Measurements from ENCODE around the gene LTF.
"Not testable (repeated sequence)": the region's sequence is repeated elsewhere in the genome, so short reads cannot be mapped to it uniquely, and the experiment has no call there.

Gene LTF

GRCh38 chr3:46429250-46429649 is 35.5 kb downstream of the LTF start:
- H3K27me3 ChIP-seq (ENCODE audit: control insufficient read depth, insufficient read depth, low read length) = peaks cover 7% of the 10 kb centered on the region
- H3K9ac ChIP-seq (ENCODE audit: low read depth, low read length) = no peak overlapping the region
- H3K9me3 ChIP-seq (replicated peaks; ENCODE audit: low read length) = no peaks in the 10 kb centered on the region
- no peak overlapping the region for H3K4me2 ChIP-seq (ENCODE audit: low read length)
- no peaks in the 10 kb centered on the region for H3K4me1 ChIP-seq (ENCODE audit: control insufficient read depth, insufficient read depth, low read length)
- no peak overlapping the region for H3K4me3 ChIP-seq (ENCODE audit: low read length)
- H3K36me3 ChIP-seq (ENCODE audit: insufficient read depth, low read length) = no peaks in the 10 kb centered on the region

GRCh38 chr3:46427916-46428833 is 36.5 kb downstream of the LTF start:
- H3K9me3 ChIP-seq (replicated peaks; ENCODE audit: low read length) = no peaks in the 10 kb centered on the region
- no peaks in the 10 kb centered on the region for H3K36me3 ChIP-seq (ENCODE audit: insufficient read depth, low read length)
- no peak overlapping the region for H3K4me2 ChIP-seq (ENCODE audit: low read length)
- H3K27me3 ChIP-seq (ENCODE audit: control insufficient read depth, insufficient read depth, low read length) = peaks cover 3% of the 10 kb centered on the region
- no peak overlapping the region for H3K9ac ChIP-seq (ENCODE audit: low read depth, low read length)
- H3K4me1 ChIP-seq (ENCODE audit: control insufficient read depth, insufficient read depth, low read length) = no peaks in the 10 kb centered on the region
- H3K4me3 ChIP-seq (ENCODE audit: low read length) = no peak overlapping the region

GRCh38 chr3:46427404-46427803 is 37.3 kb downstream of the LTF start:
- H3K36me3 ChIP-seq (ENCODE audit: insufficient read depth, low read length); H3K27me3 ChIP-seq (ENCODE audit: control insufficient read depth, insufficient read depth, low read length); H3K9me3 ChIP-seq (replicated peaks; ENCODE audit: low read length); H3K9ac ChIP-seq (ENCODE audit: low read depth, low read length); H3K4me1 ChIP-seq (ENCODE audit: control insufficient read depth, insufficient read depth, low read length); H3K4me2 ChIP-seq (ENCODE audit: low read length); H3K4me3 ChIP-seq (ENCODE audit: low read length): not testable (repeated sequence)

GRCh38 chr3:46426476-46426875 is 38.2 kb downstream of the LTF start:
- H3K9ac ChIP-seq (ENCODE audit: low read depth, low read length); H3K9me3 ChIP-seq (replicated peaks; ENCODE audit: low read length); H3K4me2 ChIP-seq (ENCODE audit: low read length); H3K4me1 ChIP-seq (ENCODE audit: control insufficient read depth, insufficient read depth, low read length); H3K36me3 ChIP-seq (ENCODE audit: insufficient read depth, low read length); H3K4me3 ChIP-seq (ENCODE audit: low read length); H3K27me3 ChIP-seq (ENCODE audit: control insufficient read depth, insufficient read depth, low read length): not testable (repeated sequence)

- no peak overlapping the region for H3K4me3 ChIP-seq (ENCODE audit: low read length)
- H3K4me2 ChIP-seq (ENCODE audit: low read length) = no peak overlapping the region
- H3K4me1 ChIP-seq (ENCODE audit: control insufficient read depth, insufficient read depth, low read length) = no peaks in the 10 kb centered on the region
- H3K9ac ChIP-seq (ENCODE audit: low read depth, low read length) = no peak overlapping the region
- no peaks in the 10 kb centered on the region for H3K36me3 ChIP-seq (ENCODE audit: insufficient read depth, low read length)
- no peaks in the 10 kb centered on the region for H3K27me3 ChIP-seq (ENCODE audit: control insufficient read depth, insufficient read depth, low read length)
- no peaks in the 10 kb centered on the region for H3K9me3 ChIP-seq (replicated peaks; ENCODE audit: low read length)
Measured at GRCh38 chr3:46423588-46423987, 41.1 kb downstream of the LTF start.

GRCh38 chr3:46422617-46423016 is 42.1 kb downstream of the LTF start:
- no peaks in the 10 kb centered on the region for H3K36me3 ChIP-seq (ENCODE audit: insufficient read depth, low read length)
- H3K4me1 ChIP-seq (ENCODE audit: control insufficient read depth, insufficient read depth, low read length) = no peaks in the 10 kb centered on the region
- no peak overlapping the region for H3K4me3 ChIP-seq (ENCODE audit: low read length)
- H3K4me2 ChIP-seq (ENCODE audit: low read length) = no peak overlapping the region
- H3K27me3 ChIP-seq (ENCODE audit: control insufficient read depth, insufficient read depth, low read length) = no peaks in the 10 kb centered on the region
- no peak overlapping the region for H3K9ac ChIP-seq (ENCODE audit: low read depth, low read length)
- H3K9me3 ChIP-seq (replicated peaks; ENCODE audit: low read length) = no peaks in the 10 kb centered on the region

GRCh38 chr3:46420931-46421330 is 43.8 kb downstream of the LTF start:
- H3K9ac ChIP-seq (ENCODE audit: low read depth, low read length) = no peak overlapping the region
- H3K27me3 ChIP-seq (ENCODE audit: control insufficient read depth, insufficient read depth, low read length) = no peaks in the 10 kb centered on the region
- H3K4me2 ChIP-seq (ENCODE audit: low read length) = no peak overlapping the region
- no peaks in the 10 kb centered on the region for H3K36me3 ChIP-seq (ENCODE audit: insufficient read depth, low read length)
- H3K9me3 ChIP-seq (replicated peaks; ENCODE audit: low read length) = no peaks in the 10 kb centered on the region
- no peak overlapping the region for H3K4me3 ChIP-seq (ENCODE audit: low read length)
- H3K4me1 ChIP-seq (ENCODE audit: control insufficient read depth, insufficient read depth, low read length) = no peaks in the 10 kb centered on the region

GRCh38 chr3:46419816-46420215 is 44.9 kb downstream of the LTF start:
- H3K36me3 ChIP-seq (ENCODE audit: insufficient read depth, low read length) = no peaks in the 10 kb centered on the region
- no peak overlapping the region for H3K4me2 ChIP-seq (ENCODE audit: low read length)
- no peaks in the 10 kb centered on the region for H3K4me1 ChIP-seq (ENCODE audit: control insufficient read depth, insufficient read depth, low read length)
- H3K9ac ChIP-seq (ENCODE audit: low read depth, low read length) = no peak overlapping the region
- H3K4me3 ChIP-seq (ENCODE audit: low read length) = no peak overlapping the region
- H3K27me3 ChIP-seq (ENCODE audit: control insufficient read depth, insufficient read depth, low read length) = no peaks in the 10 kb centered on the region
- H3K9me3 ChIP-seq (replicated peaks; ENCODE audit: low read length) = no peaks in the 10 kb centered on the region

GRCh38 chr3:46417841-46418611 is 46.7 kb downstream of the LTF start:
- no peak overlapping the region for H3K9ac ChIP-seq (ENCODE audit: low read depth, low read length)

GRCh38 chr3:46416811-46417510 is 47.7 kb downstream of the LTF start:
- Histone ChIP-seq H3K36me3 (ENCODE audit: insufficient read depth, low read length) (no peaks in the 10 kb centered on the region), H3K4me1 (ENCODE audit: control insufficient read depth, insufficient read depth, low read length) (no peaks in the 10 kb centered on the region), H3K4me3 (ENCODE audit: low read length) (no peak overlapping the region), H3K27me3 (ENCODE audit: control insufficient read depth, insufficient read depth, low read length) (no peaks in the 10 kb centered on the region), H3K9ac (ENCODE audit: low read depth, low read length) (no peak overlapping the region), H3K9me3 (replicated peaks; ENCODE audit: low read length) (no peaks in the 10 kb centered on the region), H3K4me2 (ENCODE audit: low read length) (no peak overlapping the region)

More at GRCh38 chr3:46417841-46418611, 46.7 kb downstream of the LTF start:
- no peak overlapping the region for H3K4me2 ChIP-seq (ENCODE audit: low read length)
- H3K27me3 ChIP-seq (ENCODE audit: control insufficient read depth, insufficient read depth, low read length) = no peaks in the 10 kb centered on the region
- no peaks in the 10 kb centered on the region for H3K9me3 ChIP-seq (replicated peaks; ENCODE audit: low read length)
- no peaks in the 10 kb centered on the region for H3K4me1 ChIP-seq (ENCODE audit: control insufficient read depth, insufficient read depth, low read length)
- H3K4me3 ChIP-seq (ENCODE audit: low read length) = no peak overlapping the region
- no peaks in the 10 kb centered on the region for H3K36me3 ChIP-seq (ENCODE audit: insufficient read depth, low read length)

GRCh38 chr3:46416125-46416810 is 48.4 kb downstream of the LTF start:
- Histone ChIP-seq H3K36me3 (ENCODE audit: insufficient read depth, low read length) (no peaks in the 10 kb centered on the region), H3K9ac (ENCODE audit: low read depth, low read length) (no peak overlapping the region)

More at GRCh38 chr3:46416125-46416810, 48.4 kb downstream of the LTF start:
- Histone ChIP-seq H3K27me3 (ENCODE audit: control insufficient read depth, insufficient read depth, low read length) (no peaks in the 10 kb centered on the region), H3K4me1 (ENCODE audit: control insufficient read depth, insufficient read depth, low read length) (no peaks in the 10 kb centered on the region), H3K4me2 (ENCODE audit: low read length) (no peak overlapping the region), H3K4me3 (ENCODE audit: low read length) (no peak overlapping the region), H3K9me3 (replicated peaks; ENCODE audit: low read length) (no peaks in the 10 kb centered on the region)
